Liver (tissue), 9 donors: ENCODE results near the gene CFAP74. TPM values are rescaled to one million over a fixed set of nuclear protein-coding genes. Genes with fewer than 3 reads are reported as not detected.

Source experiments
- DNase-seq: peaks from one replicate; pipeline ENCODE4 v3.0.0-alpha.2; 2017; ENCODE audit warnings: low spot score
- H3K27ac ChIP-seq, 2 donors: one replicate each; pipeline ENCODE4 v1.7.0; 2013; ENCODE audit warnings: inconsistent platforms in 2 of 2, low read length in 2 of 2, control low read depth in 1 of 2, low read depth in 1 of 2, mild to moderate bottlenecking in 1 of 2
- H3K27me3 ChIP-seq, 4 donors: one replicate each; pipeline versions ENCODE4 v1.6.1 to v1.7.0; 2013; ENCODE audit warnings: low read length in 3 of 4, inconsistent platforms in 1 of 4, mild to moderate bottlenecking in 1 of 4, moderate library complexity in 1 of 4; ENCODE audit not compliant: control insufficient read depth in 4 of 4, insufficient read depth in 4 of 4
- H3K36me3 ChIP-seq, 4 donors: one replicate each; pipeline versions ENCODE4 v1.6.1 to v1.7.0; 2013; ENCODE audit warnings: low read length in 3 of 4, mild to moderate bottlenecking in 3 of 4, low read depth in 1 of 4, moderate library complexity in 1 of 4; ENCODE audit not compliant: control insufficient read depth in 4 of 4, insufficient read depth in 3 of 4
- H3K4me1 ChIP-seq, 4 donors: one replicate each; pipeline versions ENCODE4 v1.6.1 to v1.7.0; 2013; ENCODE audit warnings: low read length in 3 of 4, mild to moderate bottlenecking in 3 of 4, moderate library complexity in 1 of 4; ENCODE audit not compliant: control insufficient read depth in 4 of 4, insufficient read depth in 4 of 4
- H3K4me3 ChIP-seq, 3 donors: one replicate each; pipeline versions ENCODE4 v1.6.1 to v1.7.0; 2013; ENCODE audit warnings: low read length in 3 of 3, control low read depth in 1 of 3, low read depth in 1 of 3, mild to moderate bottlenecking in 1 of 3
- H3K9ac ChIP-seq, 2 donors: one replicate each; pipeline ENCODE4 v1.7.0; 2013; ENCODE audit warnings: low read length in 2 of 2, mild to moderate bottlenecking in 2 of 2, moderate library complexity in 2 of 2, control low read depth in 1 of 2, low read depth in 1 of 2
- H3K9me3 ChIP-seq, 4 donors: one replicate each; pipeline versions ENCODE4 v1.6.1 to v1.7.0; 2013; ENCODE audit warnings: low read length in 3 of 4; ENCODE audit not compliant: control insufficient read depth in 4 of 4
- EGR1 ChIP-seq, 2 donors: IDR thresholded peaks; 2 replicates each; pipeline ENCODE4 v1.6.1; 2016 to 2018; ENCODE audit warnings: antibody characterized with exemption in 2 of 2, low read depth in 2 of 2
- FOXA1 ChIP-seq: IDR thresholded peaks from 2 replicates; pipeline ENCODE4 v1.6.1; 2016; ENCODE audit warnings: antibody characterized with exemption
- FOXA2 ChIP-seq: IDR thresholded peaks from 2 replicates; pipeline ENCODE4 v1.6.1; 2016; ENCODE audit warnings: antibody characterized with exemption
- GABPA ChIP-seq, 2 donors: IDR thresholded peaks in 1 of 2; conservative IDR thresholded peaks in 1 of 2; 2 replicates each; pipeline ENCODE4 v1.6.1; 2016; ENCODE audit warnings: antibody characterized with exemption in 2 of 2, mild to moderate bottlenecking in 1 of 2, moderate library complexity in 1 of 2
- HNF4A ChIP-seq, 2 donors: conservative IDR thresholded peaks; 2 replicates each; pipeline ENCODE4 v1.6.1; 2016; ENCODE audit warnings: antibody characterized with exemption in 2 of 2, mild to moderate bottlenecking in 2 of 2
- HNF4G ChIP-seq: IDR thresholded peaks from 2 replicates; pipeline ENCODE4 v1.6.1; 2016; ENCODE audit warnings: antibody characterized with exemption
- JUND ChIP-seq, 2 donors: IDR thresholded peaks; 2 replicates each; pipeline ENCODE4 v1.6.1; 2016; ENCODE audit warnings: antibody characterized with exemption in 2 of 2
- NR2F2 ChIP-seq: IDR thresholded peaks from 2 replicates; pipeline ENCODE4 v1.6.1; 2016; ENCODE audit warnings: antibody characterized with exemption
- RAD21 ChIP-seq, 2 donors: IDR thresholded peaks; 2 replicates each; pipeline ENCODE4 v1.6.1; 2016; ENCODE audit warnings: antibody characterized with exemption in 2 of 2, mild to moderate bottlenecking in 2 of 2
- RXRA ChIP-seq, 2 donors: IDR thresholded peaks; 2 replicates each; pipeline ENCODE4 v1.6.1; 2017 to 2018; ENCODE audit warnings: antibody characterized with exemption in 2 of 2, mild to moderate bottlenecking in 1 of 2
- SP1 ChIP-seq: IDR thresholded peaks from 2 replicates; pipeline ENCODE4 v1.6.1; 2018; ENCODE audit warnings: antibody characterized with exemption, mild to moderate bottlenecking
- TAF1 ChIP-seq: conservative IDR thresholded peaks from 2 replicates; pipeline ENCODE4 v1.6.1; 2016; ENCODE audit warnings: antibody characterized with exemption, mild to moderate bottlenecking
- YY1 ChIP-seq: IDR thresholded peaks from 2 replicates; pipeline ENCODE4 v1.6.1; 2016; ENCODE audit warnings: antibody characterized with exemption, mild to moderate bottlenecking
- WGBS: extraction: QIAGEN DNeasy Blood & Tissue Kit; methylation state at CpG from one replicate; pipeline ENCODE4 v1.1.7; 2013; 5-methylcytosine and 5-hydroxymethylcytosine counted together
- polyA plus RNA-seq, 2 donors: library from polyadenylated mRNA; stranded (reverse) in 1 of 2; unstranded in 1 of 2; fragments of 200-250 nt in 1 of 2; fragments of >200 nt in 1 of 2; fragmentation: Nextera tagmentation in 1 of 2; extraction: Ambion mirVana in 1 of 2; gene quantifications; one replicate each; pipeline versions ENCODE4 v1.2.1 to v1.2.3, GENCODE V29; 2013 to 2015
- total RNA-seq, 2 donors: library from RNA; depleted of rRNA; stranded (reverse); fragments of >200 nt; gene quantifications; one replicate each; pipeline ENCODE4 v1.2.3, GENCODE V29; 2014
- TF ChIP-seq, protein P1 (sequence below): IDR thresholded peaks from 2 replicates; pipeline ENCODE4 v1.6.1; 2016; ENCODE audit warnings: antibody characterized with exemption
- TF ChIP-seq, protein P2 (sequence below): IDR thresholded peaks from 2 replicates; pipeline ENCODE4 v1.6.1; 2016; ENCODE audit warnings: antibody characterized with exemption
- TF ChIP-seq, protein P3 (sequence below): IDR thresholded peaks from 2 replicates; pipeline ENCODE4 v1.6.1; 2016; ENCODE audit warnings: antibody characterized with exemption
- TF ChIP-seq, protein P4 (sequence below): fragments of 150-350 bp; IDR thresholded peaks from 2 replicates; pipeline ENCODE4 v1.5.1; 2017; ENCODE audit warnings: improper control_type of control experiment, low read depth, low read length; ENCODE audit not compliant: missing input control
- TF ChIP-seq, protein P5 (sequence below): IDR thresholded peaks from 2 replicates; pipeline ENCODE4 v1.6.1; 2016; ENCODE audit warnings: antibody characterized with exemption, mild to moderate bottlenecking
- donor health status: healthy.
- donor health status: healthy.
- donor health status: healthy.
- donor health status: healthy.
- donor health status: healthy.

CFAP74 gene
- total and polyA plus RNA-seq, 4 donors, result under 0.01 to 0.31 TPM; not detected in 2

DNA sequence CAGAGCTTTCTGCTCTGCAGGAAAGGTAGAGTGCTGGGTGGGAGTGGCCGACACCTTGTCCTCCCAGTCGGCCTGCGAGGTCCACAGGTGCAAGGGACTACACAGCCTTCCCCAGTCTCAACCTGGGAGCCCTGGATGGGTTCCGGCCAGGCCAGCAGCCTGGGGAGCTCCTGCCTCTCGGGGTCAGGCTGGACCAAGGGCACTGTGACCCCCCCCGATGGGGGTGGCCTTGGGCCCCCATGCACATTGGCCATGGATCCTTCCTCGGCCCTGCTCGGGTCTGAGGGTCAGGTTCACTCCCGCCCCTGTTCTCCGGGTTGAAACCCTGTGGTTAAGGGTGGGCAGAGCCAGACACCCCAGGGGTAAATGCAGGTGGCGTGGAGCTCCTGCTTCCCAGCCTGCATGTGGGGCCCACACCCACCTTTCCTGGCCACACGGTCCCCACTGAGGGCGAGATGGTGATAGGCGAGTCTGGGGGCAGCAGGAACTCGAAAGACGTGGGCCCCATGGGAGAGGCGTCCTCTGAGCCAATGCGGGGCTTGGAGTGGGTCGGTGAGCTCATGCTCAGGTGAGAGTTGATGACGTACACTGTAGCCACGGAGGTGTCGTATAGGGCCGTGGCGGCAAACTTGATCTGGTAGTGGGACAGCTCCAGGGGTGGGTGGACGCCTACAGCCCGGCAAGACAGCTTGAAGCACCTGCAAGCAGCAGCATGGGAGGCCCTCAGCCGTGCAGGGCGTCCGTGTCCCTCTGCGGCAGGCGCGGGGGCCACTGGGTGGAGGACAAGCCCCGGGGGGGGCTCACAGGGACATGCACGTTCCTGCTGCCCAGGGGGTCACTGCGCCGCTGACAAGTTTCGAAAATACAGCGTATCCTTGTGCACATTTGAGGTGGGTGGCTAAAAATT is 73.7 kb downstream of the CFAP74 start:
- Histone ChIP-seq H3K9me3 (no peaks in the 10 kb centered on the region), H3K9ac (no peak overlapping the region), H3K36me3 (no peaks in the 10 kb centered on the region), H3K4me1 (peaks cover 4 to 13% (median 8%) of the 10 kb centered on the region in 4 donors), H3K27ac (no peak overlapping the region), H3K27me3 (no peaks in the 10 kb centered on the region), H3K4me3 (no peak overlapping the region)
- no peak for DNase-seq
- TF ChIP-seq TAF1 (no peak), FOXA2 (no peak), FOXA1 (no peak)
- 91% methylated on average over 38 of the region's 38 CpGs for WGBS

DNA sequence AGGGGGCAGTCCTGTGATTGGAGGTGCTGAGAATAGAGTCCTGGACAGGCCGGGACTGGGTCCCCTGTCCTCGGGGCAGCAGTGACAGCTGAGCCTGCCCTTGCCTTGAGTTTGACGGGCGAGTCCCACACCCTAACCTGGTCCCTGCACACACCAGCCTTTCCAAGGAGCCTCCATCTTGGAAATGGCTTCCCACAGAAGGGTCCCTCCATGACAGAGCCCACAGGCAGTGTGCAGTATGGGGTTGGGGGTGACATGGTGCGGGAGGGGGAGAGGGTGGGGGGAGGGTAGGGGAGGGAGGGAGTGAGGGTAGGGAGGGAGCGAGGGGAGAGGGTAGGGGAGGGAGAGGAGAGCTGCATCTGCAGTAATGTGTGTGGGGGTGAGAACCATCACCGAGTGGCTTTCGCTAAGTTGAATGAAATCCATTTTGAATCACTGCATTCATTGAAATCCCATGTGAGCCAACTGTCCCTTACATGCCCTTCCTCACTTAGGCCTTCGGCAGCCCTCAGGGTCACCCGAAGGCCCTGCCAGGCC is 74.4 kb downstream of the CFAP74 start:
- no peak for DNase-seq
- no peak overlapping the region for H3K4me3 ChIP-seq
- no peak overlapping the region for H3K9ac ChIP-seq
- H3K27ac ChIP-seq, result no peak overlapping the region
- peaks cover 4 to 13% (median 8%) of the 10 kb centered on the region in 4 donors for H3K4me1 ChIP-seq
- H3K9me3 ChIP-seq, result no peaks in the 10 kb centered on the region
- TF ChIP-seq HNF4A (conservative IDR thresholded peaks at IDR 0.05), result no peak
- TF ChIP-seq, protein P1, sequence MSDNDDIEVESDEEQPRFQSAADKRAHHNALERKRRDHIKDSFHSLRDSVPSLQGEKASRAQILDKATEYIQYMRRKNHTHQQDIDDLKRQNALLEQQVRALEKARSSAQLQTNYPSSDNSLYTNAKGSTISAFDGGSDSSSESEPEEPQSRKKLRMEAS, result no peak
- no peak for TF ChIP-seq HNF4G
- no peak for TF ChIP-seq FOXA2
- TF ChIP-seq YY1, result no peak
- TF ChIP-seq, protein P2, sequence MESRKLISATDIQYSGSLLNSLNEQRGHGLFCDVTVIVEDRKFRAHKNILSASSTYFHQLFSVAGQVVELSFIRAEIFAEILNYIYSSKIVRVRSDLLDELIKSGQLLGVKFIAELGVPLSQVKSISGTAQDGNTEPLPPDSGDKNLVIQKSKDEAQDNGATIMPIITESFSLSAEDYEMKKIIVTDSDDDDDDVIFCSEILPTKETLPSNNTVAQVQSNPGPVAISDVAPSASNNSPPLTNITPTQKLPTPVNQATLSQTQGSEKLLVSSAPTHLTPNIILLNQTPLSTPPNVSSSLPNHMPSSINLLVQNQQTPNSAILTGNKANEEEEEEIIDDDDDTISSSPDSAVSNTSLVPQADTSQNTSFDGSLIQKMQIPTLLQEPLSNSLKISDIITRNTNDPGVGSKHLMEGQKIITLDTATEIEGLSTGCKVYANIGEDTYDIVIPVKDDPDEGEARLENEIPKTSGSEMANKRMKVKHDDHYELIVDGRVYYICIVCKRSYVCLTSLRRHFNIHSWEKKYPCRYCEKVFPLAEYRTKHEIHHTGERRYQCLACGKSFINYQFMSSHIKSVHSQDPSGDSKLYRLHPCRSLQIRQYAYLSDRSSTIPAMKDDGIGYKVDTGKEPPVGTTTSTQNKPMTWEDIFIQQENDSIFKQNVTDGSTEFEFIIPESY, result no peak
- TF ChIP-seq, protein P3, sequence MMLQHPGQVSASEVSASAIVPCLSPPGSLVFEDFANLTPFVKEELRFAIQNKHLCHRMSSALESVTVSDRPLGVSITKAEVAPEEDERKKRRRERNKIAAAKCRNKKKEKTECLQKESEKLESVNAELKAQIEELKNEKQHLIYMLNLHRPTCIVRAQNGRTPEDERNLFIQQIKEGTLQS, result no peak
- TF ChIP-seq, protein P4, sequence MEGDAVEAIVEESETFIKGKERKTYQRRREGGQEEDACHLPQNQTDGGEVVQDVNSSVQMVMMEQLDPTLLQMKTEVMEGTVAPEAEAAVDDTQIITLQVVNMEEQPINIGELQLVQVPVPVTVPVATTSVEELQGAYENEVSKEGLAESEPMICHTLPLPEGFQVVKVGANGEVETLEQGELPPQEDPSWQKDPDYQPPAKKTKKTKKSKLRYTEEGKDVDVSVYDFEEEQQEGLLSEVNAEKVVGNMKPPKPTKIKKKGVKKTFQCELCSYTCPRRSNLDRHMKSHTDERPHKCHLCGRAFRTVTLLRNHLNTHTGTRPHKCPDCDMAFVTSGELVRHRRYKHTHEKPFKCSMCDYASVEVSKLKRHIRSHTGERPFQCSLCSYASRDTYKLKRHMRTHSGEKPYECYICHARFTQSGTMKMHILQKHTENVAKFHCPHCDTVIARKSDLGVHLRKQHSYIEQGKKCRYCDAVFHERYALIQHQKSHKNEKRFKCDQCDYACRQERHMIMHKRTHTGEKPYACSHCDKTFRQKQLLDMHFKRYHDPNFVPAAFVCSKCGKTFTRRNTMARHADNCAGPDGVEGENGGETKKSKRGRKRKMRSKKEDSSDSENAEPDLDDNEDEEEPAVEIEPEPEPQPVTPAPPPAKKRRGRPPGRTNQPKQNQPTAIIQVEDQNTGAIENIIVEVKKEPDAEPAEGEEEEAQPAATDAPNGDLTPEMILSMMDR, result no peak
- TF ChIP-seq FOXA1, result no peak
- no peak for TF ChIP-seq RXRA (IDR thresholded peaks at IDR 0.05)
- no peak for TF ChIP-seq JUND (IDR thresholded peaks at IDR 0.05)
- no peak for TF ChIP-seq SP1
- TF ChIP-seq, protein P5, sequence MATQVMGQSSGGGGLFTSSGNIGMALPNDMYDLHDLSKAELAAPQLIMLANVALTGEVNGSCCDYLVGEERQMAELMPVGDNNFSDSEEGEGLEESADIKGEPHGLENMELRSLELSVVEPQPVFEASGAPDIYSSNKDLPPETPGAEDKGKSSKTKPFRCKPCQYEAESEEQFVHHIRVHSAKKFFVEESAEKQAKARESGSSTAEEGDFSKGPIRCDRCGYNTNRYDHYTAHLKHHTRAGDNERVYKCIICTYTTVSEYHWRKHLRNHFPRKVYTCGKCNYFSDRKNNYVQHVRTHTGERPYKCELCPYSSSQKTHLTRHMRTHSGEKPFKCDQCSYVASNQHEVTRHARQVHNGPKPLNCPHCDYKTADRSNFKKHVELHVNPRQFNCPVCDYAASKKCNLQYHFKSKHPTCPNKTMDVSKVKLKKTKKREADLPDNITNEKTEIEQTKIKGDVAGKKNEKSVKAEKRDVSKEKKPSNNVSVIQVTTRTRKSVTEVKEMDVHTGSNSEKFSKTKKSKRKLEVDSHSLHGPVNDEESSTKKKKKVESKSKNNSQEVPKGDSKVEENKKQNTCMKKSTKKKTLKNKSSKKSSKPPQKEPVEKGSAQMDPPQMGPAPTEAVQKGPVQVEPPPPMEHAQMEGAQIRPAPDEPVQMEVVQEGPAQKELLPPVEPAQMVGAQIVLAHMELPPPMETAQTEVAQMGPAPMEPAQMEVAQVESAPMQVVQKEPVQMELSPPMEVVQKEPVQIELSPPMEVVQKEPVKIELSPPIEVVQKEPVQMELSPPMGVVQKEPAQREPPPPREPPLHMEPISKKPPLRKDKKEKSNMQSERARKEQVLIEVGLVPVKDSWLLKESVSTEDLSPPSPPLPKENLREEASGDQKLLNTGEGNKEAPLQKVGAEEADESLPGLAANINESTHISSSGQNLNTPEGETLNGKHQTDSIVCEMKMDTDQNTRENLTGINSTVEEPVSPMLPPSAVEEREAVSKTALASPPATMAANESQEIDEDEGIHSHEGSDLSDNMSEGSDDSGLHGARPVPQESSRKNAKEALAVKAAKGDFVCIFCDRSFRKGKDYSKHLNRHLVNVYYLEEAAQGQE, result no peak
- no peak for TF ChIP-seq EGR1 (IDR thresholded peaks at IDR 0.05; ENCODE audit: low read depth in 2 of 2)
- no peak for TF ChIP-seq TAF1
- TF ChIP-seq NR2F2, result no peak
- TF ChIP-seq GABPA (IDR thresholded peaks at IDR 0.05 in 1 of 2, conservative IDR thresholded peaks at IDR 0.05 in 1 of 2), result no peak
- no peak for TF ChIP-seq RAD21 (IDR thresholded peaks at IDR 0.05)
- no peaks in the 10 kb centered on the region for H3K27me3 ChIP-seq
- H3K36me3 ChIP-seq, result no peaks in the 10 kb centered on the region
- 80% methylated on average over 10 of the region's 10 CpGs for WGBS
